GM12865 (cell line): ENCODE results near the gene MAP3K20.
"Not testable (repeated sequence)": the region's sequence is repeated elsewhere in the genome, so short reads cannot be mapped to it uniquely, and the experiment has no call there.

Experiments used
- DNase-seq: peaks from one replicate; pipeline ENCODE4 v3.0.0; 2010; ENCODE audit warnings: low read depth
- H3K4me3 ChIP-seq: 2 replicates; pipeline ENCODE4 v1.5.1; 2011; ENCODE audit warnings: mild to moderate bottlenecking, low read depth, low read length, control low read depth
- CTCF ChIP-seq: IDR thresholded peaks from 2 replicates; pipeline ENCODE4 v1.5.1; 2011; ENCODE audit warnings: low read length, control low read depth, low read depth, inconsistent platforms; ENCODE audit not compliant: insufficient read depth; ENCODE audit errors: missing control alignments

Gene MAP3K20

DNA sequence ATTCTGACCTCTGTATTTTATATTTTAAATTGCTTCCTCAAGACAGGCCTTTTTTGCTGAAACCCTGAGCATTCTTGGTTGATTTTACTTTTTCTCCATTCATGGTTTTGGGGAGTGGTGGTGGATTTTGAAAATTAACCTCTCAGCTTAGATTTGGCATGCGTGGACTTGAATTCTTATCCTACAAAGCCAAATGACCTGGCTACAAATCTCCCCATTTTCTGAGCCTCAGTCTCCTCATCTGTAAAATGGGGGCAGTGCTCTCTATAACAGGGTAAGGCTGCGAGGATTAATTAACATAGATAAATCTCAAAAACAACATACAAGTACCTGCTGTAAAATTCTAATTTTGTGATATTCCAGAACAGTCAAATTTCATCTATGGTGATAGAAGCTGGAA, 175.6 kb downstream of the MAP3K20 start:
- no peak for DNase-seq
- no peak overlapping the region for H3K4me3 ChIP-seq
- TF ChIP-seq CTCF: no peak

- DNase-seq: no peak
- no peak overlapping the region for H3K4me3 ChIP-seq
- TF ChIP-seq CTCF: no peak
Observed at GRCh38 chr2:173252581-173252980, 176.9 kb downstream of the MAP3K20 start.

DNA sequence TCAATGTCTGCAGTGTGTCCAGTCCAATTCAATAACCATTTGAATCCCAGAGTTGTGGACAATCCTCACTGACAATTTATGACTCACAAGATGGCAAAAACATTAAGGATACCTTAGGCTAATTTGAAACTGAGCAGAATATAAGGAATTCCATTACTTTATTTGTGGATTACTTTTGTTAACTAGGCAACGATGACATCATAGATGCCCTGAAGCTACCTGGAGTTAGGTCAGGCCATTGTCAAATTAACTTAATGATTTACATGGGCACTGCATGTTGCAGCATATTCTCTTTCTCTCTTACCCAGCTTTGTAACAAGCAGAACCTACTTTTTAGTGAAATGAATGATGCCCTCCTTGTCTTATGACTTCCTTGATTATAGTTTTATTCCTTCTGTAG, 179.0 kb downstream of the MAP3K20 start:
- no peak for DNase-seq
- H3K4me3 ChIP-seq: no peak overlapping the region
- TF ChIP-seq CTCF: no peak

DNA sequence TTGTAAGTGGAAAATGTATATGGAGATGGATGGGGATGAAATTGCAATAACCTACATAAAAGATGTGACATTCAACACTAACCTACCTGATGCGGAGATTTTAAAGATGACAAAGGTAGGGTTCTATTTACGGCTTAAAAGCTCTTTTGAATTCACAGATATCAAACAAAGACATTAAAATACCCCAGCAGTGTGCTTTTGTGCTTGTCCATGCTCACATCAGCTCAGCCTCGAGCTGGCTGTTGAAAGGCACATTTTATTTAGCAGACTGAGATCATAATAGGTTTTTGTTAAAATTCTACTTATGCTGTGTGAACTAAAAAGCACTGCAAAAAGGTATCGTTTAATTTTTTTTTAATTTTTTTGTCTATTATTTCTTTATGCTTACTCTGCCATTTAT, 183.1 kb downstream of the MAP3K20 start:
- no peak for TF ChIP-seq CTCF
- no peak for DNase-seq
- no peak overlapping the region for H3K4me3 ChIP-seq

DNA sequence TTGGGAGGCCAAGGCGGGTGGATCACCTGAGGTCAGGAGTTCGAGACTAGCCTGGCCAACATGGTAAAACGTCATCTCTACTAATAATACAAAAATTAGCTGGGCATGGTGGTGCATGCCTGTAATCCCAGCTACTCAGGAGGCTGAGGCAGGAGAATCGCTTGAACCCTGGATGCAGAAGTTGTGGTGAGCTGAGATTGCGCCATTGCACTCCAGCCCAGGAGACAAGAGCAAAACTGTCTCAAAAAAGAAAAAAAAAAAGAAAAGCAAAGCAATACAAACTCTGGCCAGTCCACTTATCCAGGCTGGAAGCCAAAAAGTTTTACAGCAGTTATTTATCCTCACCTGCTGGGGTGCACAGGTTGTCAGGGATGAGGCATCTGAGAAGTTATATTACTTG, 186.7 kb downstream of the MAP3K20 start:
- not testable (repeated sequence) for DNase-seq, H3K4me3 ChIP-seq

GRCh38 chr2:173264151-173264550, 188.5 kb downstream of the MAP3K20 start:
- no peak for TF ChIP-seq CTCF
- H3K4me3 ChIP-seq: no peak overlapping the region
- no peak for DNase-seq

- TF ChIP-seq CTCF: no peak
- peak; percentile 78 for DNase-seq
- no peak overlapping the region for H3K4me3 ChIP-seq
Observed at GRCh38 chr2:173264603-173265366, 189.1 kb downstream of the MAP3K20 start.
